IMR-90 (cell line): ENCODE results near the gene BAZ2B. TPM values are rescaled to one million over a fixed set of nuclear protein-coding genes. Genes with fewer than 3 reads are reported as not detected.
A peak's percentile ranks its signal among the peaks of the same experiment; 100 is the strongest.

Experiments
- ATAC-seq: fragments of 200-7000 bp; cut with Tn5 transposase; 2 replicates; pipeline ENCODE4 v1.9.1; 2020; ENCODE audit warnings: low read depth, mild to moderate bottlenecking, moderate library complexity
- BruUV-seq: library from RNA; stranded (reverse); fragments of 400-500 nt; replicated peaks from 2 replicates; lab custom pipeline; 2021; lab: Mats Ljungman, UMichigan
- CTCF ChIA-PET: fragments of 300-600 bp; formaldehyde crosslinking; extraction: SDS; loops from one replicate; lab custom pipeline; 2021; ENCODE audit warnings: antibody characterized with exemption; lab: Yijun Ruan, JAX
- POLR2A ChIA-PET: fragments of 300-600 bp; sonication (Branson Sonifier 250); formaldehyde crosslinking; loops from one replicate; lab custom pipeline; 2022; ENCODE audit warnings: antibody characterized with exemption; ENCODE audit not compliant: unreplicated experiment; lab: Charles Lee
- DNase-seq: peaks from one replicate; pipeline ENCODE4 v3.0.0; 2013
- H2AFZ ChIP-seq: replicated peaks from 2 replicates; pipeline ENCODE3; 2013; ENCODE audit warnings: low read length, mild to moderate bottlenecking; ENCODE audit not compliant: poor library complexity
- H2AK5ac ChIP-seq: 2 replicates; pipeline ENCODE4 v1.6.1; 2013; ENCODE audit warnings: low read depth, low read length, inconsistent platforms
- H2AK9ac ChIP-seq: replicated peaks from 2 replicates; pipeline ENCODE3; 2013; ENCODE audit warnings: mild to moderate bottlenecking, low read depth, low read length, moderate library complexity; ENCODE audit not compliant: poor library complexity
- H2BK120ac ChIP-seq: 2 replicates; pipeline ENCODE4 v1.6.1; 2013; ENCODE audit warnings: low read depth, low read length, inconsistent platforms
- H2BK15ac ChIP-seq: 3 replicates; pipeline ENCODE4 v1.6.1; 2013; ENCODE audit warnings: low read depth, low read length, inconsistent platforms
- H2BK20ac ChIP-seq: 2 replicates; pipeline ENCODE4 v1.6.1; 2013; ENCODE audit warnings: low read depth, mild to moderate bottlenecking, inconsistent platforms, low read length, moderate library complexity
- H2BK5ac ChIP-seq: 2 replicates; pipeline ENCODE4 v1.6.1; 2013; ENCODE audit warnings: mild to moderate bottlenecking, low read depth, low read length, inconsistent platforms; ENCODE audit not compliant: poor library complexity, severe bottlenecking
- H3K14ac ChIP-seq: replicated peaks from 2 replicates; pipeline ENCODE4 v1.6.1; 2013; ENCODE audit warnings: low read depth, low read length, inconsistent platforms
- H3K18ac ChIP-seq: 2 replicates; pipeline ENCODE4 v1.6.1; 2013; ENCODE audit warnings: low read depth, low read length, control low read depth
- H3K23ac ChIP-seq: 2 replicates; pipeline ENCODE4 v1.6.1; 2013; ENCODE audit warnings: low read depth, low read length, inconsistent platforms
- H3K27ac ChIP-seq: 2 replicates; pipeline ENCODE4 v1.5.1; 2013; ENCODE audit warnings: mild to moderate bottlenecking, control low read depth, low read length; ENCODE audit not compliant: insufficient read depth
- H3K27me3 ChIP-seq: 2 replicates; pipeline ENCODE4 v1.6.1; 2013; ENCODE audit warnings: low read length; ENCODE audit not compliant: control insufficient read depth, insufficient read depth
- H3K36me3 ChIP-seq: 2 replicates; pipeline ENCODE4 v1.6.1; 2013; ENCODE audit warnings: low read length, mixed read lengths; ENCODE audit not compliant: control insufficient read depth, insufficient read depth
- H3K4ac ChIP-seq: 2 replicates; pipeline ENCODE4 v1.6.1; 2013; ENCODE audit warnings: low read depth, low read length, inconsistent platforms
- H3K4me1 ChIP-seq: 2 replicates; pipeline ENCODE4 v1.6.1; 2013; ENCODE audit warnings: low read length, mixed read lengths; ENCODE audit not compliant: control insufficient read depth, insufficient read depth
- H3K4me2 ChIP-seq: 2 replicates; pipeline ENCODE4 v1.6.1; 2013; ENCODE audit warnings: low read depth, mild to moderate bottlenecking, control low read depth, low read length, moderate library complexity
- H3K4me3 ChIP-seq: 2 replicates; pipeline ENCODE4 v1.5.1; 2013; ENCODE audit warnings: low read depth, mild to moderate bottlenecking, control low read depth, low read length, moderate library complexity; ENCODE audit not compliant: insufficient read depth
- H3K56ac ChIP-seq: 2 replicates; pipeline ENCODE4 v1.6.1; 2013; ENCODE audit warnings: low read length, inconsistent platforms; ENCODE audit not compliant: insufficient read depth; ENCODE audit errors: extremely low read depth
- H3K79me1 ChIP-seq, 2 experiments: 2 replicates each; pipeline ENCODE4 v1.6.1; 2013; ENCODE audit warnings: low read length in 2 of 2, inconsistent platforms in 1 of 2, low read depth in 1 of 2
- H3K9ac ChIP-seq: 2 replicates; pipeline ENCODE4 v1.6.1; 2013; ENCODE audit warnings: low read depth, low read length, control low read depth
- H3K9me1 ChIP-seq: 2 replicates; pipeline ENCODE4 v1.6.1; 2013; ENCODE audit warnings: low read length, inconsistent platforms; ENCODE audit not compliant: insufficient read depth
- H3K9me3 ChIP-seq: 2 replicates; pipeline ENCODE4 v1.6.1; 2013; ENCODE audit warnings: low read length; ENCODE audit not compliant: control insufficient read depth, insufficient read depth
- H4K20me1 ChIP-seq: 2 replicates; pipeline ENCODE4 v1.6.1; 2013; ENCODE audit warnings: low read length, inconsistent platforms; ENCODE audit not compliant: insufficient read depth
- H4K5ac ChIP-seq: 2 replicates; pipeline ENCODE4 v1.6.1; 2013; ENCODE audit warnings: mild to moderate bottlenecking, low read depth, low read length, control low read depth
- H4K8ac ChIP-seq, 2 experiments: 2 replicates each; pipeline ENCODE4 v1.6.1; 2013; ENCODE audit warnings: low read depth in 2 of 2, low read length in 2 of 2, control low read depth in 1 of 2, inconsistent platforms in 1 of 2
- H4K91ac ChIP-seq: 2 replicates; pipeline ENCODE4 v1.6.1; 2013; ENCODE audit warnings: low read depth, low read length, inconsistent platforms; ENCODE audit not compliant: insufficient read depth
- BHLHE40 ChIP-seq: fragments of 150-350 bp; IDR thresholded peaks from 2 replicates; pipeline ENCODE4 v1.6.1; 2016; ENCODE audit warnings: mild to moderate bottlenecking, low read depth, low read length
- ELK1 ChIP-seq: fragments of 150-350 bp; IDR thresholded peaks from 2 replicates; pipeline ENCODE4 v1.6.1; 2016; ENCODE audit warnings: low read depth, mild to moderate bottlenecking, low read length, moderate library complexity, borderline replicate concordance
- MAFK ChIP-seq: IDR thresholded peaks from 2 replicates; pipeline ENCODE4 v1.6.1; 2012; ENCODE audit warnings: low read depth, low read length, improper control_type of control experiment
- WGBS, 2 experiments: methylation state at CpG; one replicate each; pipeline versions ENCODE4 v1.1.5 to v1.1.7; 2013; ENCODE audit warnings: missing lambda C conversion rate in 2 of 2; ENCODE audit not compliant: insufficient read length in 1 of 2; ENCODE audit errors: extremely low coverage in 2 of 2; 5-methylcytosine and 5-hydroxymethylcytosine counted together
- dilution Hi-C: fragments of 300-500 bp; cut with HindIII; formaldehyde crosslinking; loops from one replicate; pipeline ENCODE4 v1.14.3; 2018; ENCODE audit warnings: low sequenced_read_pairs; ENCODE audit not compliant: unreplicated experiment
- in situ Hi-C: fragments of 300-500 bp; cut with MboI; formaldehyde crosslinking; loops from 3 replicates; pipeline ENCODE4 v1.14.3; 2019; ENCODE audit warnings: low sequenced_read_pairs, inconsistent platforms, mixed read lengths
- intact Hi-C: fragments of 100-400 bp; cut with micrococcal nuclease; formaldehyde crosslinking; loops from 2 replicates; pipeline ENCODE4 v1.10.0; 2022
- polyA plus RNA-seq, 3 experiments: library from polyadenylated mRNA; depleted of rRNA; stranded (reverse); fragments of >200 nt; gene quantifications; 2 replicates each; pipeline ENCODE4 v1.2.3, GENCODE V29; 2012; ENCODE audit warnings: low replicate concordance in 1 of 3
- total RNA-seq: library from RNA; depleted of rRNA; stranded (reverse); fragments of >200 nt; gene quantifications from 2 replicates; pipeline ENCODE4 v1.2.3, GENCODE V29; 2012

BAZ2B gene
- total and polyA plus RNA-seq, 2 of the 4 experiments (the other 2 are of a cell fraction): 8.9 to 42.1 TPM

DNA sequence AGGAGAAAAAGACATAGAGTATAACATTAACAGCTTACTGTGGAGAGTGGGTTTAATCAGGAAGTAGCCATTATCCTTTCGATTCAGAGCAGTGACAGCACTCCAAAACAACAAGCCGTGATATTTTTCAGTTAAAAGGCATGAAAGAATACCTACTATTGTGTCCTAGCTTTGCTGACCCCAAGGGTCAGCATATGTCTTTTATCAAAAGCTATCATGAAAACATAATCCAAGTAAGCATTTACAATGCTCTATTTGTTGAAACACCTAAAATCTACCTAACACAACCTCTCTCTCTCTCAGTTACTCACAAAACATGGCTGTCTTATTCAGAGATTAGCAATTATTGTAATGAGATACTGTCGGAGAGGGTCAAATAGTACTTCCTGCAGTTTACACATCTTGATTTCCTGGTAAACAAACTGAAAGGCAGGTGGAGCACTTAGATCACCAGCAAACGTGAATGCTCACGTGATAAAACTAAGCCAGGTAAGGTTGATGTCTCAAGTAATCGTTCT is 100.0 kb downstream of the BAZ2B start:
- no peaks in the 10 kb centered on the region for H3K36me3 ChIP-seq
- no peak for TF ChIP-seq ELK1
- peak; percentile 52; the same call in 1 of the 2 replicates for TF ChIP-seq BHLHE40
- no peak for TF ChIP-seq MAFK

More for the DNA sequence above, 100.0 kb downstream of the BAZ2B start:
- Histone ChIP-seq H2BK5ac (peak overlapping the region; percentile 78), H3K27ac (peak overlapping the region; percentile 29; the same call in 1 of the 2 replicates), H3K18ac (peak overlapping the region; percentile 91; the same call in 1 of the 2 replicates), H3K56ac (peak overlapping the region; percentile 47; the same call in 1 of the 2 replicates), H2BK120ac (no peak overlapping the region; the same call in 1 of the 2 replicates), H3K9me1 (0 out of 2 replicates have a peak, but pooled peaks cover 2% of the 10 kb centered on the region), H4K8ac (peak overlapping the region in 1 of 2 experiments; percentile 51; a peak in 3 of 4 replicates), H3K23ac (no peak overlapping the region), H2AK5ac (peak overlapping the region; percentile 2; the same call in 1 of the 2 replicates), H3K14ac (peak overlapping the region; percentile 48), H3K9ac (peak overlapping the region; percentile 73; the same call in 1 of the 2 replicates), H3K4me3 (peak overlapping the region; percentile 40; the same call in 1 of the 2 replicates), H2AK9ac (no peak overlapping the region), H3K4me2 (peak overlapping the region; percentile 100), H2BK15ac (no peak overlapping the region), H4K20me1 (no peaks in the 10 kb centered on the region), H2AFZ (no peak overlapping the region), H3K9me3 (no peaks in the 10 kb centered on the region), H2BK20ac (no peak overlapping the region), H3K27me3 (no peaks in the 10 kb centered on the region), H3K79me1 (peaks cover 2 to 17% of the 10 kb centered on the region in 2 experiments; a peak in 3 of 4 replicates), H3K4ac (peak overlapping the region; percentile 32; the same call in 1 of the 2 replicates), H4K5ac (peak overlapping the region; percentile 39; the same call in 1 of the 2 replicates), H3K4me1 (no peaks in the 10 kb centered on the region), H4K91ac (no peak overlapping the region)
- in situ Hi-C loops (no loop called here), dilution Hi-C loops (no loop called here), intact Hi-C loops (no loop called here)
- POLR2A ChIA-PET: no interaction called here
- no TSS peak for BruUV-seq
- no CpG with 5 or more reads among the region's 6 CpGs for WGBS, 2 experiments
- peak; percentile 17 for DNase-seq
- peak; percentile 73 for ATAC-seq
- CTCF ChIA-PET: no interaction called here
